IMR-90 (cell line): ENCODE data around the gene NEUROD1. TPM values are rescaled to one million over a fixed set of nuclear protein-coding genes. Genes with fewer than 3 reads are reported as not detected.

Experiments used
- ATAC-seq: fragments of 200-7000 bp; cut with Tn5 transposase; 2 replicates; pipeline ENCODE4 v1.9.1; 2020; ENCODE audit warnings: low read depth, mild to moderate bottlenecking, moderate library complexity
- BruUV-seq: library from RNA; stranded (reverse); fragments of 400-500 nt; replicated peaks from 2 replicates; lab custom pipeline; 2021; lab: Mats Ljungman, UMichigan
- CTCF ChIA-PET: fragments of 300-600 bp; formaldehyde crosslinking; extraction: SDS; loops from one replicate; lab custom pipeline; 2021; ENCODE audit warnings: antibody characterized with exemption; lab: Yijun Ruan, JAX
- POLR2A ChIA-PET: fragments of 300-600 bp; sonication (Branson Sonifier 250); formaldehyde crosslinking; loops from one replicate; lab custom pipeline; 2022; ENCODE audit warnings: antibody characterized with exemption; ENCODE audit not compliant: unreplicated experiment; lab: Charles Lee
- DNase-seq: peaks from one replicate; pipeline ENCODE4 v3.0.0; 2013
- H2AFZ ChIP-seq: replicated peaks from 2 replicates; pipeline ENCODE3; 2013; ENCODE audit warnings: low read length, mild to moderate bottlenecking; ENCODE audit not compliant: poor library complexity
- H2AK5ac ChIP-seq: 2 replicates; pipeline ENCODE4 v1.6.1; 2013; ENCODE audit warnings: low read depth, low read length, inconsistent platforms
- H2AK9ac ChIP-seq: replicated peaks from 2 replicates; pipeline ENCODE3; 2013; ENCODE audit warnings: mild to moderate bottlenecking, low read depth, low read length, moderate library complexity; ENCODE audit not compliant: poor library complexity
- H2BK120ac ChIP-seq: 2 replicates; pipeline ENCODE4 v1.6.1; 2013; ENCODE audit warnings: low read depth, low read length, inconsistent platforms
- H2BK15ac ChIP-seq: 3 replicates; pipeline ENCODE4 v1.6.1; 2013; ENCODE audit warnings: low read depth, low read length, inconsistent platforms
- H2BK20ac ChIP-seq: 2 replicates; pipeline ENCODE4 v1.6.1; 2013; ENCODE audit warnings: low read depth, mild to moderate bottlenecking, inconsistent platforms, low read length, moderate library complexity
- H2BK5ac ChIP-seq: 2 replicates; pipeline ENCODE4 v1.6.1; 2013; ENCODE audit warnings: mild to moderate bottlenecking, low read depth, low read length, inconsistent platforms; ENCODE audit not compliant: poor library complexity, severe bottlenecking
- H3K14ac ChIP-seq: replicated peaks from 2 replicates; pipeline ENCODE4 v1.6.1; 2013; ENCODE audit warnings: low read depth, low read length, inconsistent platforms
- H3K18ac ChIP-seq: 2 replicates; pipeline ENCODE4 v1.6.1; 2013; ENCODE audit warnings: low read depth, low read length, control low read depth
- H3K23ac ChIP-seq: 2 replicates; pipeline ENCODE4 v1.6.1; 2013; ENCODE audit warnings: low read depth, low read length, inconsistent platforms
- H3K27ac ChIP-seq: 2 replicates; pipeline ENCODE4 v1.5.1; 2013; ENCODE audit warnings: mild to moderate bottlenecking, control low read depth, low read length; ENCODE audit not compliant: insufficient read depth
- H3K27me3 ChIP-seq: 2 replicates; pipeline ENCODE4 v1.6.1; 2013; ENCODE audit warnings: low read length; ENCODE audit not compliant: control insufficient read depth, insufficient read depth
- H3K36me3 ChIP-seq: 2 replicates; pipeline ENCODE4 v1.6.1; 2013; ENCODE audit warnings: low read length, mixed read lengths; ENCODE audit not compliant: control insufficient read depth, insufficient read depth
- H3K4ac ChIP-seq: 2 replicates; pipeline ENCODE4 v1.6.1; 2013; ENCODE audit warnings: low read depth, low read length, inconsistent platforms
- H3K4me1 ChIP-seq: 2 replicates; pipeline ENCODE4 v1.6.1; 2013; ENCODE audit warnings: low read length, mixed read lengths; ENCODE audit not compliant: control insufficient read depth, insufficient read depth
- H3K4me2 ChIP-seq: 2 replicates; pipeline ENCODE4 v1.6.1; 2013; ENCODE audit warnings: low read depth, mild to moderate bottlenecking, control low read depth, low read length, moderate library complexity
- H3K4me3 ChIP-seq: 2 replicates; pipeline ENCODE4 v1.5.1; 2013; ENCODE audit warnings: low read depth, mild to moderate bottlenecking, control low read depth, low read length, moderate library complexity; ENCODE audit not compliant: insufficient read depth
- H3K56ac ChIP-seq: 2 replicates; pipeline ENCODE4 v1.6.1; 2013; ENCODE audit warnings: low read length, inconsistent platforms; ENCODE audit not compliant: insufficient read depth; ENCODE audit errors: extremely low read depth
- H3K79me1 ChIP-seq, 2 experiments: 2 replicates each; pipeline ENCODE4 v1.6.1; 2013; ENCODE audit warnings: low read length in 2 of 2, inconsistent platforms in 1 of 2, low read depth in 1 of 2
- H3K9ac ChIP-seq: 2 replicates; pipeline ENCODE4 v1.6.1; 2013; ENCODE audit warnings: low read depth, low read length, control low read depth
- H3K9me1 ChIP-seq: 2 replicates; pipeline ENCODE4 v1.6.1; 2013; ENCODE audit warnings: low read length, inconsistent platforms; ENCODE audit not compliant: insufficient read depth
- H3K9me3 ChIP-seq: 2 replicates; pipeline ENCODE4 v1.6.1; 2013; ENCODE audit warnings: low read length; ENCODE audit not compliant: control insufficient read depth, insufficient read depth
- H4K20me1 ChIP-seq: 2 replicates; pipeline ENCODE4 v1.6.1; 2013; ENCODE audit warnings: low read length, inconsistent platforms; ENCODE audit not compliant: insufficient read depth
- H4K5ac ChIP-seq: 2 replicates; pipeline ENCODE4 v1.6.1; 2013; ENCODE audit warnings: mild to moderate bottlenecking, low read depth, low read length, control low read depth
- H4K8ac ChIP-seq, 2 experiments: 2 replicates each; pipeline ENCODE4 v1.6.1; 2013; ENCODE audit warnings: low read depth in 2 of 2, low read length in 2 of 2, control low read depth in 1 of 2, inconsistent platforms in 1 of 2
- H4K91ac ChIP-seq: 2 replicates; pipeline ENCODE4 v1.6.1; 2013; ENCODE audit warnings: low read depth, low read length, inconsistent platforms; ENCODE audit not compliant: insufficient read depth
- BHLHE40 ChIP-seq: fragments of 150-350 bp; IDR thresholded peaks from 2 replicates; pipeline ENCODE4 v1.6.1; 2016; ENCODE audit warnings: mild to moderate bottlenecking, low read depth, low read length
- MAFK ChIP-seq: IDR thresholded peaks from 2 replicates; pipeline ENCODE4 v1.6.1; 2012; ENCODE audit warnings: low read depth, low read length, improper control_type of control experiment
- MXI1 ChIP-seq: IDR thresholded peaks from 2 replicates; pipeline ENCODE4 v1.6.1; 2012; ENCODE audit warnings: low read depth, mild to moderate bottlenecking, low read length, moderate library complexity, borderline replicate concordance
- NFE2L2 ChIP-seq: fragments of 150-350 bp; IDR thresholded peaks from 2 replicates; pipeline ENCODE4 v1.6.1; 2016; ENCODE audit warnings: low read depth, mild to moderate bottlenecking, low read length
- WGBS, 2 experiments: methylation state at CpG; one replicate each; pipeline versions ENCODE4 v1.1.5 to v1.1.7; 2013; ENCODE audit warnings: missing lambda C conversion rate in 2 of 2; ENCODE audit not compliant: insufficient read length in 1 of 2; ENCODE audit errors: extremely low coverage in 2 of 2; 5-methylcytosine and 5-hydroxymethylcytosine counted together
- dilution Hi-C: fragments of 300-500 bp; cut with HindIII; formaldehyde crosslinking; loops from one replicate; pipeline ENCODE4 v1.14.3; 2018; ENCODE audit warnings: low sequenced_read_pairs; ENCODE audit not compliant: unreplicated experiment
- in situ Hi-C: fragments of 300-500 bp; cut with MboI; formaldehyde crosslinking; loops from 3 replicates; pipeline ENCODE4 v1.14.3; 2019; ENCODE audit warnings: low sequenced_read_pairs, inconsistent platforms, mixed read lengths
- intact Hi-C: fragments of 100-400 bp; cut with micrococcal nuclease; formaldehyde crosslinking; loops from 2 replicates; pipeline ENCODE4 v1.10.0; 2022
- polyA plus RNA-seq, 3 experiments: library from polyadenylated mRNA; depleted of rRNA; stranded (reverse); fragments of >200 nt; gene quantifications; 2 replicates each; pipeline ENCODE4 v1.2.3, GENCODE V29; 2012; ENCODE audit warnings: low replicate concordance in 1 of 3
- total RNA-seq: library from RNA; depleted of rRNA; stranded (reverse); fragments of >200 nt; gene quantifications from 2 replicates; pipeline ENCODE4 v1.2.3, GENCODE V29; 2012

NEUROD1 gene
- total and polyA plus RNA-seq, 2 of the 4 experiments (the other 2 are of a cell fraction): not detected

DNA sequence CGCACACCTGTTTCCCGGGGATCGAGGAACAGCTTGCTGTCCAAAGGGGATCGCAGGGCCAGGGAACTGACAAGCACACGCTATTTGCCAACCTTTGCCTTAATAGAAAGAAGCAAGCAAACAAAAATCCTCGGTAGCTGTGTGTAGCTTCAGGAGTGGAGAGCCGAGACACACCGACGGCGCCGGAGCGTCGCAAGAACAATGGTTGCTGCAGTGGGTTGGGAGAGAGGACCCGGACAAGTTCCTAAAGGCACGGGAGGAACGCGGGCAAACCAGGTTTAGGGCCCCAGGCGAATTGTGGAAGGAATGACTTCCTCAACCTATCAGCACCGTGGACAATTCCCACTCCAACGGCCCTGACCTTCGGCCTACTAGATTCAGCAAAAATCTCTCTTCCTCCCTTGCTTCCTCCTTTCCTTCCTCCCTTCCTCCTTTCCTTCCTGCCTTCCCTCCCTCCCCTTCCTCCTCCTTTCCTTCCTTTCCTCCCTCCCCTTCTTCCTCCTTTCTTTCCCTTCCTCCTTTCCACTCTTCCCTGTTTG lies 4.9 kb upstream of the NEUROD1 start:
- TF ChIP-seq NFE2L2: no peak
- no peak for TF ChIP-seq MAFK
- TF ChIP-seq BHLHE40: no peak
- no peak for TF ChIP-seq MXI1
- H4K8ac ChIP-seq: no peak overlapping the region

More for the DNA sequence above, 4.9 kb upstream of the NEUROD1 start:
- ChIA-PET CTCF (no interaction called here), POLR2A (interaction anchor here (0.6 kb wide), 1 partner anchor 1066 kb away, joined by 3 read pairs; no protein-coding TSS in a partner anchor)
- Histone ChIP-seq H3K79me1 (no peaks in the 10 kb centered on the region), H4K91ac (no peak overlapping the region), H3K23ac (no peak overlapping the region), H3K9ac (no peak overlapping the region), H3K9me1 (peaks cover 7% of the 10 kb centered on the region; the same call in 1 of the 2 replicates), H3K18ac (no peak overlapping the region), H2AFZ (no peak overlapping the region), H2BK20ac (no peak overlapping the region), H3K4ac (no peak overlapping the region), H3K56ac (no peak overlapping the region), H2AK5ac (no peak overlapping the region), H2AK9ac (no peak overlapping the region), H3K14ac (no peak overlapping the region), H3K4me3 (no peak overlapping the region), H4K20me1 (peaks cover 4% of the 10 kb centered on the region; the same call in 1 of the 2 replicates), H2BK120ac (no peak overlapping the region), H4K5ac (no peak overlapping the region), H3K4me1 (no peaks in the 10 kb centered on the region; the same call in 1 of the 2 replicates), H3K27me3 (peaks cover 62% of the 10 kb centered on the region), H3K9me3 (peaks cover 14% of the 10 kb centered on the region; the same call in 1 of the 2 replicates), H2BK5ac (no peak overlapping the region), H3K27ac (no peak overlapping the region), H3K4me2 (no peak overlapping the region), H3K36me3 (no peaks in the 10 kb centered on the region), H2BK15ac (no peak overlapping the region)
- dilution Hi-C loops (no loop called here), intact Hi-C loops (no loop called here), in situ Hi-C loops (no loop called here)
- ATAC-seq (peak; percentile 36; the same call in 1 of the 2 replicates), DNase-seq (peak; percentile 12)
- WGBS, 2 experiments: 0% methylated on average over 3 of the region's 21 CpGs; no CpG with 5 or more reads in 1 of the 2 experiments
- BruUV-seq: no TSS peak
